Ramos (cell line): ENCODE measurements around the gene GPR153.
"Not testable (repeated sequence)": the region's sequence is repeated elsewhere in the genome, so short reads cannot be mapped to it uniquely, and the experiment has no call there.

Experiments used
- in situ Hi-C: fragments of 300-500 bp; cut with MboI; formaldehyde crosslinking; loops from one replicate; pipeline ENCODE4 v1.14.3; 2022; ENCODE audit warnings: low sequenced_read_pairs; ENCODE audit not compliant: unreplicated experiment

GPR153 gene

GRCh38 chr1:6239950-6240768 is 20.7 kb downstream of the GPR153 start:
- in situ Hi-C loops = loop anchor here (10.0 kb wide), 1 partner anchor 165 kb away; no protein-coding TSS in a partner anchor

DNA sequence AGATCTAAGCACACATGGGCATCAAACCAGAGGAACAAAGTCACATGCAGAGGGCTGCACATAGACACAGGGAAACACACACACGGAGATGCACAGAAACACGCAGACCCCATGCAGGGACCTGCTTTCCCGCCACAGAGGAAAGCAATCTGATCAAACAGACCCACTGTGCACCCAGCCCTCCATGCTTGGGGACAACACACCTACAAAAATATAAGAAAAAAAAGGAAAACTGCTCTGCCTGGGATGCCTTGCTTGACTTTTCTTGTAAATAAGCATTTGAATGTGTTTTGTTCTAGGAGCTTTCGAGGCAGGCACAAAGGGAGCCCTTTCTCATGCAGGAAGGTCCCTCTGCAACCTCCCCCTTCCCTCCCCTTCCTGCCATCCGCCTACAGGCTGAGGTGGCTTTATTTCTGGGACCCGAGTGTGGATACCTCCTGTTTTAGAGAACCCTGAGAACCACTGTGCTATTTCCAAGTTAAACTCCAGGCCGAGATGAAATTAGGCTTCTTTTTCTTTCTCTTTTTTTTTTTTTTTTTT is 21.6 kb downstream of the GPR153 start:
- in situ Hi-C loops = no loop called here

DNA sequence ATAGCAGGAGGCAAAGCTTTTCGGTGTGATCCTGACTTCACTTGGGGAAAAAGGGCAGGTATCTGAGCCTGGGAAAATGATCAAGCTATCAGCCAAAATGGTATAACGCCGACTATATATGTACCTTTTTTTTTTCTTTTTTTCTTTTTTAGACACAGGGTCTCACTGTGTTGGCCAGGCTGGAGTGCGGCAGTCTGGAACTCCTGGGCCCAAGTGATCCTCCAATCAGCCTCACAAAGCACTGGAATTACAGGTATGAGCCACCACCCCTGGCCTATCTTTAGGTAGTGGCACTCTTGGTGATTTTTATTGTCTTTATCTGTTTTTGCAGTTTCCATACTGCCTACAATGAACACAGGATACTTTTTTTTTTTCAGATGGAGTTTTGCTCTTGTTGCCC is 23.8 kb downstream of the GPR153 start:
- in situ Hi-C loops = no loop called here

- in situ Hi-C loops = no loop called here
Measured at GRCh38 chr1:6235296-6235677, 25.6 kb downstream of the GPR153 start.

- in situ Hi-C loops = no loop called here
Measured at GRCh38 chr1:6234502-6235295, 26.2 kb downstream of the GPR153 start.

DNA sequence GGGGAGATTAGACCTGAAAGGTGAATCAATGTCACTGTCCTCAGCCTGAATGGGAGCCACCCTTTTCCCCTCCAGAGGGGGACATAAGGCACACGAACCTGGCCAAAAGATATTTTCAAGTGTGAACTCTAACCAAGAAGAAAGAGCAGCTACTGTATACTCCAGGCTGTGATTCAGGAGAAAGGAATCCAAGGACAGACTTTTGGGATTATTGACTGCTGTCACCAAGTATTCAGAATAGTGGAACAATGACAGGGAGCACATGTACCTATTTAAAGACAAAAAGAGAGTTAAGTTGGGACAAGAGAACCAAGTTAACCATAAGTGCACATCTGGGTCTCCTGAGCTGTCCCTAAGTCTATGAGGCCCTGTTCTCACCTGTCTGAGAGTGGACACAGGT is 27.5 kb downstream of the GPR153 start:
- in situ Hi-C loops = no loop called here

- in situ Hi-C loops = no loop called here
Measured at GRCh38 chr1:6225651-6226050, 35.2 kb downstream of the GPR153 start.

DNA sequence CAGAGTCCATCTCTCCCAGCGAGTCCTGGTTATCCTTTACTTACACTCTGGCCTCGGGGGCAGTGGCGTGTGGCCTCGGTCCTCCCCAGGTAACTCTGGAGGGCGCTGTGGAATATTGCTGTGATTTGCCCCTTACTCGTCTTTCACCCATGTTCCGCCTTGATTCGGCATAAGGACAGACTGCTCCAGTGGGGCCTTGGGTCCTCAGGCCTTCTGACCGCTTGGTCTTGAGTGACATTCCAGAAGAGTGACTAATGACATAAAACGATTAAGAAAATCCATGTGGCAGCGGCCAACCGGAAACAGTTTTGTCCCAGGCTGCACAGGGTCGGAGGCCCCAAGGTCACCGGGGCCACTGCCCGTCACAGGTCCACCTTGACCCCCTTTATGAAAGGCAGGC is 36.2 kb downstream of the GPR153 start:
- in situ Hi-C loops = no loop called here

GRCh38 chr1:6223617-6224016 is 37.3 kb downstream of the GPR153 start:
- in situ Hi-C loops = no loop called here

- in situ Hi-C loops = no loop called here
Measured at GRCh38 chr1:6222636-6223035, 38.3 kb downstream of the GPR153 start.

DNA sequence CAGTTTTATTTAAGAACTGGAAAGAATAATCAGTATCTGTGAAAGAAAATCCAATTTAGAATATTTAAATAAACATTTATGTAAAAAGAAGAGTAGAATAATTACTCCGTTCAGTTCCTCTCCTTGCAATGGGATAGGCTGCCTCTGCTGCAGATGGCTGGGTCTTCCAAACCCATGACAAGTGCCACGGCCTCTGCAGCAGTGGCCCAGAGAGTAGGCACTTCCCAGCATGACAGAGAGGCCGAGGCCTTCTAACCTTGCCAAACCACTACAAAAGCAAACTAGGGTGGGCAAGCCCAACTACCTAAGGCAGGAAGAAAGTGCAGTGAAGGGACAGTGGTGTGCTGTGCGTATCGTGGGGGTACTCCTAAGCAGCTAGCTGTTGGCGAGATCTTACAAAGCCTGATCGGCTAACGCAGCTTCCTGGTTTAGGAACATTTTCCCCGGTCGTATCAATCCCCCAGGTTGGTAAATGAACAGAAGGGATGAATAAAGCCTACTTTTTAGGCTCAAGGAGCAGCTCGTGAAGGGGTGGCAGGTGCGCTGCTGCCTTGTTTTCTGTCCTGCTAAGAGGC is 39.6 kb downstream of the GPR153 start:
- in situ Hi-C loops = no loop called here

- in situ Hi-C loops = no loop called here
Measured at GRCh38 chr1:6220236-6220635, 40.7 kb downstream of the GPR153 start.

GRCh38 chr1:6219641-6220040 is 41.3 kb downstream of the GPR153 start:
- in situ Hi-C loops = not testable (repeated sequence)

- in situ Hi-C loops = no loop called here
Measured at GRCh38 chr1:6218375-6219164, 42.3 kb downstream of the GPR153 start.

- in situ Hi-C loops = no loop called here
Measured at GRCh38 chr1:6212193-6212959, 48.5 kb downstream of the GPR153 start.

GRCh38 chr1:6211731-6212130 is 49.2 kb downstream of the GPR153 start:
- in situ Hi-C loops = no loop called here

DNA sequence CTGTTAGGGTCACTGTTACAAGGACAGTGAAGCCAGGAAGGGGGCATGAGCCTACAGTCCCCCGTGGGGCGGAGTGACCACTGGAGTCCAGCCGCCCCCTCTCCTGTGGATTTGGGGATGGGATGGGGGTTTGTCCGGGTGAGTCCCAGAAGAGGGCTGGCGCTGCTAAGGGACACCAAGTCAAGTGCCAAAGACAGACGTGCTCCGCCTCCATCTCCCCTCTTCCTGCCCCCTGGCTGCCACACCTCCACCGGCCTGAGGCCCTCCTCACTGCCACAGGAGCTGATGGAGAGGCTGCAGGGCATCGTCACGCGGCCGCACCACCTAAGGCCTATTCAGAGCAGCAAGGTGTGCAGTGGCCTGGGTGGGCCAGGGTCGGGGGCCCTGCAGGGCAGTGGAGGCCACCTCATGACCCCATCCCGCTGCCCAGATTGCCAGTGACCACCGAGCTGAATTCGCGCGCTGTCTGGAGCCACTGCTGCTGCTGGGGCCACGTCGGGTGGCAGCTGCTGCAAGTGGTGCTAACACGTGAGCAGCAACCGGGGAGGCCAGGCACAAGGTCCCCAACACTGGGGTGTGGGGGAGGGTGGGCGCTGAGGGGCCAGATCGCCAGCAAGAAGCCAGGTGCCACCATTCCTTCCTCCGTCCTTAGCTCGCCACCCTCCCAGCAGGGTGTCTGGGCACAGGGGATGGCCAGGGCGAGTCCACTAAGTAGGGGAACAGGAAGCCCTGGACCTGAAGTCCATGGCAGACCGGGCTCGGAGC is 50.1 kb downstream of the GPR153 start:
- in situ Hi-C loops = no loop called here

GRCh38 chr1:6209661-6210580 is 51.0 kb downstream of the GPR153 start:
- in situ Hi-C loops = no loop called here
